Superior temporal gyrus (tissue), 1 donor: ENCODE results near the gene SHLD1.

Experiments used
- DNase-seq: peaks from one replicate; pipeline ENCODE4 v3.0.0-alpha.2; 2016; ENCODE audit errors: extremely low spot score

The SHLD1 gene

GRCh38 chr20:5848711-5849505 lies 98.7 kb downstream of the SHLD1 start:
- no peak for DNase-seq

GRCh38 chr20:5855939-5856338 lies 105.7 kb downstream of the SHLD1 start:
- no peak for DNase-seq

GRCh38 chr20:5859608-5860007 lies 109.4 kb downstream of the SHLD1 start:
- no peak for DNase-seq

- DNase-seq, result no peak
These were observed 112.5 kb downstream of the SHLD1 start for GRCh38 chr20:5862703-5863039.

GRCh38 chr20:5863040-5863833 lies 113.0 kb downstream of the SHLD1 start:
- DNase-seq, result no peak

GRCh38 chr20:5864428-5864827 lies 114.2 kb downstream of the SHLD1 start:
- DNase-seq, result no peak

- peak; percentile 21 for DNase-seq
These were observed 114.8 kb downstream of the SHLD1 start for GRCh38 chr20:5864873-5865587.

- no peak for DNase-seq
These were observed 115.4 kb downstream of the SHLD1 start for GRCh38 chr20:5865604-5866003.

- peak; percentile 34 for DNase-seq
These were observed 120.4 kb downstream of the SHLD1 start for GRCh38 chr20:5870568-5870981.

GRCh38 chr20:5871459-5872410 lies 121.5 kb downstream of the SHLD1 start:
- no peak for DNase-seq

GRCh38 chr20:5877128-5877527 lies 126.9 kb downstream of the SHLD1 start:
- DNase-seq, result no peak

GRCh38 chr20:5880326-5880725 lies 130.1 kb downstream of the SHLD1 start:
- no peak for DNase-seq

GRCh38 chr20:5881703-5882102 lies 131.5 kb downstream of the SHLD1 start:
- no peak for DNase-seq

- DNase-seq, result no peak
These were observed 132.0 kb downstream of the SHLD1 start for GRCh38 chr20:5882166-5882565.

GRCh38 chr20:5884465-5885335 lies 134.5 kb downstream of the SHLD1 start:
- no peak for DNase-seq

GRCh38 chr20:5885866-5886265 lies 135.7 kb downstream of the SHLD1 start:
- no peak for DNase-seq

GRCh38 chr20:5886788-5887187 lies 136.6 kb downstream of the SHLD1 start:
- DNase-seq, result no peak

GRCh38 chr20:5887386-5887785 lies 137.2 kb downstream of the SHLD1 start:
- no peak for DNase-seq

- no peak for DNase-seq
These were observed 137.8 kb downstream of the SHLD1 start for GRCh38 chr20:5888041-5888440.

- DNase-seq, result no peak
These were observed 140.7 kb downstream of the SHLD1 start for GRCh38 chr20:5890773-5891441.
